HG02759 (cell line): Measurements from ENCODE around the gene MRPL40.
"Not testable (repeated sequence)": the region's sequence is repeated elsewhere in the genome, so short reads cannot be mapped to it uniquely, and the experiment has no call there.

ENCODE experiments used
- ATAC-seq: cut with Tn5 transposase; IDR thresholded peaks from one replicate; pipeline ENCODE4 v1.9.1; 2021; ENCODE audit warnings: mild to moderate bottlenecking, moderate library complexity; ENCODE audit not compliant: unreplicated experiment

MRPL40 gene

GRCh38 chr22:19406846-19407245, 25.5 kb upstream of the MRPL40 start:
- ATAC-seq = no peak

- ATAC-seq = no peak
Measured at GRCh38 chr22:19407649-19408606, 24.4 kb upstream of the MRPL40 start.

DNA sequence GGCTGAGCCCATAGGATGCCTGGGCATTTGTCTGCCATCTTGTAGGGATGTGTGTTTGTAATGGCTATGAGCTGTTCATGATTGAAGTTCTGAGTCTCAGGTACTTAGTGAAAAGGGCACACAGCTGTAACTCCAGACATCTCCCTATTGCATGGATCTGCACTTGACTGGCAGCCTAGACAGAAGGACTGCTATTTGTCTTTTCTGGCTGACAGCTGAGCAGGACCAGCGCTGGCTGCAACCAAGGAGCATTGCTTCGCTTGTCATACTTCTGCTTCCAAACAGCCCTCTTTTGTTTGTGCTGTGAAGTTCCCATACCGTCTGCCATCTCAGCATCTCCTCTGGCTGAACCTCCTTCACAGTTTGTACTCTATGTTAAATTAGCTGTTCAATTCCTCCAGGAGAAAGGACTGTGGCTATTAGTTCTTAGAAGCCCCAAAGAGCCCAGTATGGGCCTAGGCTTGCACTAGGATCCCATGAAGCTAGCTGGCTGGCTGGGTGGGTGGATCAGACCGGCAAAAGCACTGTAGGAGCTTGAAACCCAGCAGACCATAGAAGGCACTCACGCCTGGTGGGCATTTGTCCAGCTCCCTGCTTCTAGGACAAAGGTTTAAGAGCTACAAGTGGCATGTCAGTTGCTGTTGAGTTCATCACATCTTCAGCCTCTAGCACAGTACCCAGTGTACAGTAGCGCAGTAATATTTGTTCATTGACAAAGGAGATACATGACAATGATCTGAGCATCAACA, 21.2 kb upstream of the MRPL40 start:
- no peak for ATAC-seq

- ATAC-seq = no peak
Measured at GRCh38 chr22:19411690-19412045, 20.7 kb upstream of the MRPL40 start.

DNA sequence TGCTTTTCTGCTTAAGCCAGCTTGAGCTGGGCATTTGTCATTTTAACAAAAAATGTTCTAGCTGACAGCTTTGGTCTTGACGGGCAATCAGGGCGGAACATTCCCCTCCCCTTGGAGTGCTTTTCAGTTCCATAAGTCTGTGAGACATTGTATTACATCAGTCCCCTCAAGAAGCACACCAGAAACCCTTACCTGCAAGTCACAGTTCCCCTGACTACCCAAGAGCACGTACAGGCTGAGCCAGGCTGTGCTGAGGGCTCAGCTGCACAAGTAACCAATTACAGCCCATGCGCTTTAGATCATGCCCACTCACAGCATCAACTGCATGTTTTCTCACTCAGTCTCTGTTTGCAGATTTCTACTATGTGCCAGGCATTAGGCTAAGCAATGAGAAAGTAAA, 19.9 kb upstream of the MRPL40 start:
- ATAC-seq = no peak

DNA sequence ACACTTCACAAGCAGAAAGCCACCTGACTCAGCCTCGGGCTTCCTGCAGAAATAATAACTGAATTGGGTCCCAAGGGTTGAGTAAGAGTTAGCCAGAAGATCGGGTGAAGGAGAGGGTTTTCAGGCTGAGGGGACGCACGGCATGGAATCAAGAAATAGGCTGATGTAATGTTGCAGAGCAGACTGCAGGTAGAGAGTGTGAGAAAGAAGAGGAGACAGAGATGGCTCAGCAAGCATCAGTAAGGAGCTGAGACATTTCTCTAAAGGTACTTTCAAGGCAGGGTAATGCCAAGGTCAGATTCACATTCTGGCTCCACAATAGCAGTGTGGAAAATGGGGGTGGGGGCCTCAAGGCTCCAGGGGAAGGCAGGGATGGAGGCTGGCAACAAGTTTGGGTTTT, 19.4 kb upstream of the MRPL40 start:
- no peak for ATAC-seq

- no peak for ATAC-seq
Measured at GRCh38 chr22:19419086-19419463, 13.3 kb upstream of the MRPL40 start.

- peak; percentile 63 for ATAC-seq
Measured at GRCh38 chr22:19419464-19420178, 12.7 kb upstream of the MRPL40 start.

DNA sequence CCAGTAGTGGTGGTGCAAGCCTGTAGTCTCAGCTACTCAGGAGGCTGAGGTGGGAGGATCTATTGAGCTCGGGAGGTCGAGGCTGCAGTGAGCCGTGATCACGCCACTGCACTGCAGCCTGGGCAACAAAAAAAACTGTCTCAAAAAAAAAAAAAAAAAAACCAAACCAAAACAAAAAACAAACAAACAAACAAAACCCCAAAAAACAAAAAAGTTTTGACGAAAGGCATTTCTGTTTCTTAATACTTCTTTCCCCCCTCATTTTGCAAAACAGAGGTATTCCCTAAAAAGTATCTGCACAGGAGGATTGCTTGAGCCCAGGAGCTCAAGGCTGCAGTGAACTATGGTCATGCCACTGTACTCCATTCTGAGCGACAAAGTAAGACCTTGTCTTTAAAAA, 12.0 kb upstream of the MRPL40 start:
- no peak for ATAC-seq

DNA sequence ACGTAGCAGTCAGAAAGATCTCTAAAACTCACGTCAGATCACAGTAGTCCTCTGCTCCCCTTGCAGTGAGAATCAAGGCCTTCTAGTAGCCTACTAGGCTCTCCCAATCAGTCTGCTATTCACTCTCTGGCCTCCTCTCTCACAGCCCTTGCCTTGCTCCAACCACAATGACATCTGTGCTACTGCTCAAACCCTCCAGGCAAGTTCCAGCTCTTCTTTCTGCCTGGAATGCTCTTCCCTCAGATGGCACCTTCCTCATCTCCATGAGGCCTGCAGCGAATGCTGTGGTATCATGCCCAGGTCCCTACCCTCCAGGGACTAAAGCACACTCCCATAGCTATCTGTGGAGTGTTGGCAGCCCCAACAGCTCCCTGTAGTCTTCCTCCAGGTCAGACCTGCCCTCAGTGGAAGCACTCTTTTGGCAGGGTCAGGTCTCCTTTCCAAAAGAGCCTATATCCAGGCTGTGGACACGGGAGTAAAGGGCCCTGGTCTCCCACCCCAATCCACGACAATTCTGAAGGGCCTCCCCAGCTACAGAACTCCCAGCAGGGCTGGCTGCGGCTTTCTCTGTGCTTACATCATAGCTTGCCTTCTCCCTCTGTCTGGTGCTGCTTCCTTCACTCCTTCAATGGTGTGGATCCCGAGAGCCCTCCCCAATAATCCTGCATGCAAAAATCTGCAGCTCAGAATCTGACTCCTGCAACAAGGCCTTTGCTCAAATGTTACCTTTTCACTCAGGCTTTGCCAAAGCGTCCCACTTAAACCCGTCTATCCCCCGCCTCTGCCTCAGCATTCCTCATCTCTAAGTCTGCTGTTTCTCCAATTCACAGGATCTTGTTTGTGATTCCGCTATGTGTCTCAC, 9.7 kb upstream of the MRPL40 start:
- ATAC-seq = no peak

GRCh38 chr22:19424186-19424500, 8.2 kb upstream of the MRPL40 start:
- no peak for ATAC-seq

GRCh38 chr22:19429950-19430889, 2.1 kb upstream of the MRPL40 start:
- ATAC-seq = no peak

- ATAC-seq = peak; percentile 8
Measured at GRCh38 chr22:19430890-19431541, 1.3 kb upstream of the MRPL40 start.

DNA sequence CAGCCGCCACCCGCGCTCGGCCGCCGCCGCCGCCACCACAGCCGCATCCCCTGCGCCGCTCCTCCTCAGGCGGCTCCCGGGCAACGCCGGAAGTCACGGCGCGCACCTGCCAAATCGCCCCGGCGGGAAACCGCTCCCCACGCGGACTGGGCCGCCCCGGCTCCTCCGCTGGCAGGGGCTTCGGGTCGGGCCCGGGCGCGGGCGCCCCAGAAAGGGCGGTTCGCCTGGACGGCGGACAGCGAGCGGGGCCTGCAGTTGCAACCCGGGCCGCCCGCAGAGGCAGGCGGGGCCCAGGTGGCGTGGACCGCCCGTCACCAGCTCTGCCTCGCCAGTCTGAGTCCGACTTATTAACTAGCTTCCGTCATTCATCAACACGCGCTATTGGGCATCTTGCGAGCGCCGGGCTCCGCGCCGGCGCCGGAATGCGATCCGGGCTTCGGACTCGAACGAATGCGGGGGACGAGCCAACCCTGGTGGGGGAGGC, 654 bp upstream of the MRPL40 start, which contains the start of gene HIRA:
TSS of gene HIRA (minus strand) at position 85 of the 484 bp plus-strand sequence. CDS start 257 bp downstream, outside the sequence.
- ATAC-seq = peak; percentile 53

GRCh38 chr22:19434401-19434800, 2.1 kb downstream of the MRPL40 start:
- ATAC-seq = no peak

- no peak for ATAC-seq
Measured at GRCh38 chr22:19434829-19435580, 2.7 kb downstream of the MRPL40 start.

- not testable (repeated sequence) for ATAC-seq
Measured at GRCh38 chr22:19436444-19437161, 4.3 kb downstream of the MRPL40 start.
